Keratinocyte (primary cell): ENCODE data around the gene SLC17A9.

Source experiments
- EZH2 ChIP-seq: IDR thresholded peaks from one replicate; pipeline ENCODE4 v1.6.1; 2012; ENCODE audit warnings: inconsistent platforms, mild to moderate bottlenecking, low read length, moderate library complexity
- TF ChIP-seq, protein P1 (sequence below), 3 experiments: IDR thresholded peaks in 1 of 3; conservative IDR thresholded peaks in 1 of 3; optimal IDR thresholded peaks in 1 of 3; 2 replicates in 2 of 3; 3 replicates in 1 of 3; pipeline versions ENCODE3 to v1.5.1; 2011; ENCODE audit warnings: low read length in 3 of 3, mild to moderate bottlenecking in 3 of 3, moderate library complexity in 2 of 3, control low read depth in 1 of 3, inconsistent platforms in 1 of 3; ENCODE audit not compliant: insufficient read depth in 2 of 3; ENCODE audit errors: extremely low read depth in 1 of 3

DNA sequence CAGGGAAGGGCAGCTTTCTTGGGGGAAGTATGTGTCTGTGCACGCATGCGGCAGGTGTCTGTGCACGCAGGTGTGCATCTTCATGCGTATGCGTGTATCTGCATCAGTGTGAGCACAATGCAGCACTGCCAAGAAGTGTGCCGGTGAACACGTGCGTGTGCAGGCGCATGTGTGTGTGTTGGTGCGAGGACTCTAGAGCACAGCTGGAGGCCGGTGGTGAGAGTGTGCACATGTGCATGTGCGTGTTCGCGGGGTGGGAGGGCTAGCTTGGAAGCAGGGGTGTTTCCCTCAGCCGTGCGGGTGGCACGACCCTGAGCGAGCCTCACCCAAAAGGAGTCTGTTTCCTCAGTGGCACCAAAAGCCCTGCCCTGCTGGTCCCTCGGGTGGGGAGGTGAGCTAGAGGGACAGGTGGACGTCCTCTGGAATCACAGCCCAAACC lies 7.5 kb downstream of the SLC17A9 start:
- TF ChIP-seq, protein P1, sequence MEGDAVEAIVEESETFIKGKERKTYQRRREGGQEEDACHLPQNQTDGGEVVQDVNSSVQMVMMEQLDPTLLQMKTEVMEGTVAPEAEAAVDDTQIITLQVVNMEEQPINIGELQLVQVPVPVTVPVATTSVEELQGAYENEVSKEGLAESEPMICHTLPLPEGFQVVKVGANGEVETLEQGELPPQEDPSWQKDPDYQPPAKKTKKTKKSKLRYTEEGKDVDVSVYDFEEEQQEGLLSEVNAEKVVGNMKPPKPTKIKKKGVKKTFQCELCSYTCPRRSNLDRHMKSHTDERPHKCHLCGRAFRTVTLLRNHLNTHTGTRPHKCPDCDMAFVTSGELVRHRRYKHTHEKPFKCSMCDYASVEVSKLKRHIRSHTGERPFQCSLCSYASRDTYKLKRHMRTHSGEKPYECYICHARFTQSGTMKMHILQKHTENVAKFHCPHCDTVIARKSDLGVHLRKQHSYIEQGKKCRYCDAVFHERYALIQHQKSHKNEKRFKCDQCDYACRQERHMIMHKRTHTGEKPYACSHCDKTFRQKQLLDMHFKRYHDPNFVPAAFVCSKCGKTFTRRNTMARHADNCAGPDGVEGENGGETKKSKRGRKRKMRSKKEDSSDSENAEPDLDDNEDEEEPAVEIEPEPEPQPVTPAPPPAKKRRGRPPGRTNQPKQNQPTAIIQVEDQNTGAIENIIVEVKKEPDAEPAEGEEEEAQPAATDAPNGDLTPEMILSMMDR (optimal IDR thresholded peaks at IDR 0.05 in 1 of 3, IDR thresholded peaks at IDR 0.05 in 1 of 3, conservative IDR thresholded peaks at IDR 0.05 in 1 of 3; ENCODE audit: extremely low read depth in 1 of 3, insufficient read depth in 2 of 3, low read length in 3 of 3), result no peak
- TF ChIP-seq EZH2, result no peak
